HG03575 (cell line): Measurements from ENCODE around the gene SCFD2.
"Not testable (repeated sequence)": the region's sequence is repeated elsewhere in the genome, so short reads cannot be mapped to it uniquely, and the experiment has no call there.

Experiments used
- ATAC-seq: cut with Tn5 transposase; IDR thresholded peaks from one replicate; pipeline ENCODE4 v1.9.1; 2021; ENCODE audit not compliant: unreplicated experiment, insufficient number of reproducible peaks, low FRiP score; ENCODE audit errors: extremely low read depth

SCFD2 gene

DNA sequence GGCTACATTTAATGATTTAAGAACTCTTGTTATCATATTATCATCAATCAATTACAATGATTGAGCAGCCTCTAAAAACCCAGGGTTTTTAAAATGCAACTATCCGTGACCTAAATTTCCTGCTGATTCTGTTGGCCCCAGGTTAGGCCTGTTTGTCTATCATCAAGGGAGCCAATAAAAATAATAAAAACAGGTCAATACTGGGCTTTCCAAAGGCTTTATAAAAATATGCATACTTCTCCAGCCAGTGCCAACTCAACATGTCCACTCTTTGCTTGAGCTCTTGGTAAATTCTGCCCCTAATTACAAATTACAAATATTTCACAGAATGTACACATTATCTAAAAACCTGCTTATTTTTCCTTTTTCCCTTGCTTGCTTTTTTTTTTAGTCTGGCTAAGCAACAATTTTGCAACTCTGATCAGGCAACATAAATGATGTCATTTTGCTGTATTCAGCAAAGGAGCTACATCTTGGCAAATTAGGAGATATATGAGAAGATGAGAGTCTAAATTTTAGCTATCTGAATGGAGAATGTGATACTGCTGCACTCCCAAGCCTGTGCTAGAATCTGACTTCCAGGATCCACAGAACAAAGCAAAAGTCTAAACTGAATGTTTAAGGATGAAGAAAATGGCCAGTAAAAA, 204.0 kb downstream of the SCFD2 start:
- no peak for ATAC-seq

DNA sequence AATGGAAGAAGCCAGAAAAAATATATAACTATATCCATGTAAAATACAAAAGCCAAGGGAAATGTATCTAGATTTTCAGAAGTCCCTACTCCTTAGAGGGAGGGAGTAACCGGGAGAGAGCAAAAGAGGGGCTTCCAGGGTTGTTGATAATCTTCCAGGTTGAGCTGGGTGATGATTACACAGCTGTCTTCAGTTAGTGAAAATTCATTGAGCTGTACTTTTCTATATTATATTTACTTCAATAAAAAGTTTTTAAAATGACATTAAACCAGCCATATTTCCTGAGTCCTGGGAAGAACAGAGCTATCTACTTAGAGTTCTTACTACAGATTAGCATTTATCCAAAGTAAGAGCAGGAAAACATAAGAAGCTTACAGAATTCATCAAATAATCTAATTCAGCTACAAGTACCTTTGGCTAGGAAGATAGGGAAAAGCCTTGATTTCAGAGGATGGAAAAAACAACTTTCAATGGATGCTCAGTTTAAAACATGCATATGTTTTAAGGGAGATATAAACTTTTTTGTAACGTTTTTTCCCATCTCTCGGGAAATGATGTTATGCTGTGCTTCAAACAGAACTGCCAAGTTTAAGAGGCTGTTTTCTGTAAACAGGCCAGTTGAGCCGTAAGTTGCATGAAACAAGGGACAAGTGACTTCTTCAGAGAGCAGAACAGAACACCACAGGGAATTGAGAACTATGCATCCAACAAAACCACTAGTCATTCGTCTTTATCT, 204.6 kb downstream of the SCFD2 start:
- no peak for ATAC-seq

DNA sequence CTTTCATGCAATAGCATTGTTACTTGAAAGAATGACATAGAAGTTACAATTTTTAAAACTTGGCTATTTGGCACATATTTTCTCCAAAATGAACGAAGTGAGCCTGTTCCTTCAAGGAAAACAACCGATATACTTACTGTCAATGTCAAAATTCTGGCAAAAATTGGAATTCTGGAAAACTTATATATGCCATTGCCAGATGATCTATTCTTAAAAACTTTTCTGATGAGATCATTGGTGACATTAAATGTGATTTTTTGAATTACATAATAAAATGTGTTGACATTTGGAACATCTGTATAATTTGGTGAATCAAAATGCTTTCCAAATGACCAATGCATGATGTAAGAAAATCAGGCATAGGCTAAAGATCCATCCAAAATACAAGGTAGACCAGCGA, 209.0 kb downstream of the SCFD2 start:
- ATAC-seq, result no peak

DNA sequence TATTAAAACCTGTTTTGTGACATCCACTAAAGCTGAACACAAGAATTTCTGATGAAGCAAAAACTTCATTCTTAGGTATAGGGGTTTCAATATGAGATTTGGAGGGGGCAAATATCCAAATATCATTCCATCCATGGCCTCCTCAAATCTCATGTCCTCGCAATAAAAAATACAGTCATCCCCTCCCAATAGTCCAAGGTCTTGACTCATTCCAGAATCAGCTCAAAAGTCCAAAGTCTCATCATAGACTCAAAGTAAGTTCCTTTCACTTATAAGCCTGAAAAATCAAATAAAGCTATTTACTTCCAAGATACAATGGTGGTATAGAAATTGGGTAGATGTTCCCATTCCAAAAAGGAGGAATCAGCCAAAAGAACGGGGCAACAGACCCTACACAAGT, 213.4 kb downstream of the SCFD2 start:
- ATAC-seq, result no peak

DNA sequence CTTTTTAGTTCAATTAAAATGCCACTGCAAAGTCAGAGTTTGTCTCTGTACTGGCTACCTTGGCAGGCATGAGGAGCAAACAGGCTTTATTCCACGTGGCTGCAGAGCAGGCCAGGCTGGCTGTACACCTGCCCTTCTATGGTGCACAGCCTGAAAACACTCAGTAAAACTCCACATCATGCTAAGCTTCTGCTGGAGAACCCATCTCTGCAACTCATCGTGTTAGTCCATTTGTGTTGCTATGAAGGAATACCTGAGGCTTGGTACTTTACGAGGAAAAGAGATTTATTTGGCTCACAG, 214.4 kb downstream of the SCFD2 start:
- no peak for ATAC-seq

DNA sequence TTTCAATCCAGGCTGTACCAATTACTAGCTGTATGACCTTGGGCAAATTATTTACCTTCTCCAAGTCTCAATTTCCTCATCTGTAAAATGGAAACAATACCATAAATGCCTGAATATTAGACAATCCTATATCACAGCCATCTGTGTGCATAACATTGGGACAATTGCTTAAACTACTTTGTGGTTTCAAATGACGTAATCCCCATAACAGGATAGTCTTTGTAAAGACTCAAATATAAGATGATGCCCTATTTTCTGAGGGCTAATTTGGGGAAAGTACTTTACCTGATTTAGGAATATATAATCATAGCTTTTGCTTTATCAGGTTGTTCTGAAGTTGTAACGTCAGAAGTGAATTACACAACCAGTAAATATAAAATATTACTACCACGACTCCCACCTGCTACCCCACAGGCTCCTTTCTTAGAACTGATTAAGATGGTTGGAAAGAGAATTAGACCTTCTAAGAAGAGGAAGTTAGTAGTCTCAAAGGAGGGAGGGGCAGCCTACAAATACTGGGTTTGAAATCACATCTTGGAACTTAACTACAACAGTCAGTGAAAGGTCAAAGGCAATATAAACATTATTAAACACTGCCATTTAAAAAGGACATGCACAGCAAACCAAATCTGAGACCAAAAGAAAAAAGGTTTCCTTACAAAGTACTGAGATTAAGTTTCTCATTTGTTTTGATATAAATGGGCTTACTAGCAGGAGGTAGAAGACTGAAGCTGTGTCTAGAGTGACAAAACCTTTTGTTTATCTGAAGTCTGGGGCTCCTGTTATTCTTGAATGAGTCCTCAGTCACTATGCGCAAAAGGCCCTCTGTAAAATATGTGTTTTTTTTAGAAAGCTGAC, 215.0 kb downstream of the SCFD2 start:
- no peak for ATAC-seq

DNA sequence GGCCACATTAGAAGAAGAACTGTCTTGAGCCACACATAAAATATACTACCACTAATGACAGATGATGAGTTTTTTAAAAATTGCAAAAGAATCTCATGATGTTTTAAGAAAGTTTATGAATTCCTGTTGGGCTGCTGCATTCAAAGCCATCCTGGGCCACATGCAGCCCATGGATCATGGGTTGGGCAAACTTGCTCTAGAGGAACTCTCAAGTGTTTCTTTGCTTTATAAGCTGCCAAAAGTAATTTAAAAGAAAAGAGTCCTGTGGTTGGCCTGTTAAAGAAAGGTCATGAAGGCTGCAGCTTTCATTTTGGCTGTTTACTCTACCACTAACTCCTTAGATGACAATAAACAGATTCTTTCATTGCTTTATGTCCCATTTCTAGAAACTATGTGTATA, 218.2 kb downstream of the SCFD2 start:
- ATAC-seq, result no peak

DNA sequence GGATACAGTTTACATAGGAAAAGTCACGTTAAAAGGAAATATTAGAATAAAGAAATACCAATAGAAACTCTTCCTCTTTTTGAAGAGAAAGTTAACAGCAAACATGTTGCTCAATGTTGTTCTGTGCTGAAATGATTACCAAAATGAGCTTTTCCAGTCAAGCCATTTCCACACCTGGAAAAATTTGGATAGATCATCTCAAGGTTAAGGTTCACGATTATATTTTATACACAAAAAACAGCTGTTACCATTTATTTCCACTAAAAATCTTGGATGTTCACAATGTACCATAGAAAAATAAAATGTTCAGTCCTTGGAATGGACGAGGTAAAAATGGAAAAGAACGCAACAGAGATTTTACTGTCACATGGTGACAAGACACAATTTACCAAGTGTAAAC, 218.7 kb downstream of the SCFD2 start:
- no peak for ATAC-seq

DNA sequence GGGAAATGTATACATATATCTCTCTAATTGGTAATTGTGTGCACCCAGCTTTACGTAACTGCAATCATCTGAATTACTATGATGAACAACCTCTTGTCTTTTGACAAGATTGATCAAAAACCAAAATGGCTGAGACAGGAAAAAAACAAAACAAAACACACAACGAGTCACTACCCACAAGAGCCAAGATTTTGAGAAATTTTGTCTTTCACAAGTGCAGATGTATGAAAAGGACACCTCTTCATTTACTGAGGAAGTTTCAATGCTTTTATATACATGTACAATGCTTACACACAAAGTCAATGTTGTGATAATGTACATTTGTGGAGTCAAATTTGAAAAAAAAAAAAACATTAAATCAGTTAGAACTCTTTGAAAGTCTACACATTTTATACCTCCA, 224.6 kb downstream of the SCFD2 start:
- no peak for ATAC-seq

DNA sequence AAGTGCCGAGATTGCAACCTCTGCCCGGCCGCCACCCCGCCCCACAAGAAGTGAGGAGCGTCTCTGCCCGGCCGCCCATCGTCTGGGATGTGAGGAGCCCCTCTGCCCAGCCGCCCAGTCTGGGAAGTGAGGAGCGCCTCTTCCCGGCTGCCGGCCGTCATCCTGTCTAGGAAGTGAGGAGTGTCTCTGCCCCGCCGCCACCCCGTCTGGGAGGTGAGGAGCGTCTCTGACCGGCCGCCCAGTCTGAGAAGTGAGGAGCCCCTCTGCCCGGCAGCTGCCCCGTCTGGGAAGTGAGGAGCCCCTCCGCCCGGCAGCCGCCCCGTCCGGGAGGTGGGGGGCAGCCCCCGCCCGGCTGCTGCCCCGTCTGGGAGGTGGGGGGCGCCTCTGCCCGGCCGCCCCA, 226.6 kb downstream of the SCFD2 start:
- ATAC-seq, result not testable (repeated sequence)

DNA sequence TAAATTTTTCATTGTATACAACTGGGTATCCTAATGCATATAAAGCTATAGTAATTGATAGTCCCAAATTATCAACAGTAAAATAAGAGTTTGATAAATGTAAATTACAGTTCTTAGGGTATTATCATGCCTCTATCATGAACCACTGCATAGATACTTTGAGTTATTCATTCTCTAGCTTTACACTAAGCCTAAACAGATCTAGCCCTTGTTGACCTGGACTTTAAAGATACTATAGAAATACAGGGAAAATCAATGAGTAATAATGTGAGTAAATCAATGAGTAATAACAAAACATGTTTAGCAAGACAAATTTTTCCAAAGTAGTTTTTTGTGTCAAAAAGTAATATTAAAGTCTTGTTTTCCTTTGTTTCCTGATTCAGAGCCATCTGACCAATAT, 228.4 kb downstream of the SCFD2 start:
- no peak for ATAC-seq

DNA sequence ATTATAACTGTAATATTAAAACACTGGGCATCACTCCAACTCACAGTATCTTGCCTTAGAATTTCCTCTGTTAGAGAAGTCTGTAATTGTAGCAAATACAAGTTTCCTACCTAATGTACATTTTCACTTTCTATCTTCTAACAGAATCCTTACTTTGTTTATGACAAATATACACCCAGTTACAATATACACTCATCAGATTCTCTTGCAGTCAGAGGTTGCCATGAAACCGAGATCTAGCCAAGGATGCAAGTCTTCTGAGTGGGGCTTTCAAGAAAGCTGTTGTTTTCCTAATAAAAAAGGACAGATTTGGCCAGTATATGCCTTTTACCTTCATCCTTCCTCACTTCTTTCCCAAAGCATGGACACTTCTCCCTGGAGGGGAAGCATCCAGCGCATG, 228.9 kb downstream of the SCFD2 start:
- ATAC-seq, result no peak

DNA sequence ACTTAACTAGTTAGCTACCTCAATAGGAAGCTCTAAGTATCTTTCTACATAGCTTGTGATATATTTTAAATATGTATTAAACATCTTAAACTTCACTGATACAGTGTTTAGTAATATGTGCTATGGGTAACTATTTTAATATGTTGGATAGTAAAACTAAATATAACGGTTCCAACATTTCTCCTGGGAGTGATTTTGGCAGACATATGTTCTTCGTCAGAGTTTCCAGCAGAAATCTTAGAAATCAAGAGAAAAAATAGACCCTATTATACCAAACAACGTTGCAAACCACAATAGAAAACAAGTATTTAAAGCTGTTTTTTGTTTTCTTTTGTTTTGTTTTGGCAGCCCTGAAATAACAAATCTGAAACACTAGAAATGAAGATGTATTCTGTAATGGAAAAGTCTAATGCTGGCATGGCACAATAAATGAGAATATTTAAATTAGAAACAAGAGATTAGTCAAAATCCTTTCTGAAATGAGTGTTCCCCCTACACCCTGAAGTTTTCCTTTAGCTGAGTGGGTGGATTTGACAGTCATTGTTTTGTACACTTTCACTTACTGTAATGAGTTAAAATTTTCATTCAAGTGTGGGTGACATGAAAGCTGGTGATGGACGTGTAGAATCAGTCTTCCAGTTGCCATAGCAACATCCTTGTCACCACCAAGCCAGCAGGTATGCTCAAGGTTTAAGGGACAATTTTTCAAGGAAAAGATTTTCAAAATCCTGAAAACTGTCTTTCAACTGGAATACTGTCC, 233.5 kb downstream of the SCFD2 start:
- no peak for ATAC-seq

DNA sequence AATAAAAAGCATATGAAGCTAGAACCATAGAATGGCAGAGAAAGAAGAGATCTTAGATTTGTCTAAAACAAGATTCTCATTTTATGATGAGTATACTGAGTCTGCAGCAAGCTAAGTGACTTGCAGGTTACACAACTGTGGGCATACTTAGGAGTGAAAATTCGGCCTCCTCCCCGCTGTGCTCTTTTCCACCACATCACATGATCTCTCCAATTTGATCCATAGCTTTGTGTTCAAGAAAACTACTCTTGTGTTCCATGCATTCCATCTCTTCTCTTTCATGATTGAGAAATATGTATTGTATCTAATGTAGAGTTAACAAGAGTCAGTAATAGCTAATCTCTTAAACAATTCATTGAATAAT, 234.3 kb downstream of the SCFD2 start:
- ATAC-seq, result no peak

DNA sequence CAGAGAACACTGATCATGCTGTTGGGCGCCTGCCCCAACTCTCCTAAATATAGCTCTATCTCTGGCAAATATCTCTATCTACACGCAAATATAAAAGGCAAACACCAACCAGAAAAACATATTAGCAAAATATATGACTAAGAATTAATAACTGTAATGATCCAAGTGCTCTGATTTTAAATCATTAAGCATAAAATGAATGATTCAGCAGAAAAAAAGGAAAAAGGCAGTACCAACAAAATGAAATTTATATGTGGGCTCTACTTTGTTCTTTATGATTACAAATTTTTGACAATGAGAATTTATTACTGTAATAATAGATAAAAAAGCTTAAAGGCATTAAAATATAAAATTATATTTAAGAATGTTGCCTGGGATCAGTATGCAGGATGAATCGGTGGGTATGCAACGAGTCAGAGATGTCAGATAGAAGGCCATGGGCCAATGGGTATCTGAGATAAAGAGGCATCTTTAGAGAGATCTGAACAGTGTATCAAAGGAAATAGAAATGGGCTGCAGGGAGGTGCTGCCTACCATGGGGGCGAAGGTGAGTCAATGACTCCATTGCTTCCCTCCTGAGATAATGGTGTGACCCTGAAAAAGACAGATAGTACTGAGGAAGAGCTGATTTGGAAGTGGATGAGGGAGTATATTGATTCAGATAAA, 234.8 kb downstream of the SCFD2 start:
- no peak for ATAC-seq

DNA sequence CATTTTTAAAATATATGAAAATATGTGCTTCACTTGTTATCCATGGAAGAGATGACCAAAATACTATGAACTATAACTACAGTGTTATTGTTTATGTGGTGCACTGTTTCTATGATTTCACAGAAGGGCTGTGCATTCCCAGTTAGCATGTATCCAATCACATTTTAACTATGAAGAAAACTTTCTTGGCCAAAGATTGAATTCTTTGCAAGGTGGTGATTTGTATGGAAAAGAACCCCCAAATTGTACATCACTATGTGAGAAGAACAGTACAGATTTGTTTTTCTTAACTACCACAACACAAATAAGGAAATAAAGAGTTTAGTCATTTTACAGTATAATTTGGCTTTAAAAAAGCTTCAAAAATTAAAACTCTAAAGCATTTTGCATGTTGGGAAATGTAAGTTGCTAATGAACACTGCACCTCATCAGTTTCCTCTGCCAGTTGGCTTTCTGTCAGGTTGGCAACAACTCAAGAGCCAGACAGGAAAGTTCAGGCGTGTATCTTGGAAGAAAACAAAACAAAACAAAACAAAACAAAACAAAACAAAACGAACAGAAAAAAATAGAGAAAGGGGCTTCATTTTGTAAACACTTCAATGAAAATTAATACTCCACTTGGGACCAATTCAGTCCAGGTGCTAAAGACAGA, 237.0 kb downstream of the SCFD2 start:
- no peak for ATAC-seq

DNA sequence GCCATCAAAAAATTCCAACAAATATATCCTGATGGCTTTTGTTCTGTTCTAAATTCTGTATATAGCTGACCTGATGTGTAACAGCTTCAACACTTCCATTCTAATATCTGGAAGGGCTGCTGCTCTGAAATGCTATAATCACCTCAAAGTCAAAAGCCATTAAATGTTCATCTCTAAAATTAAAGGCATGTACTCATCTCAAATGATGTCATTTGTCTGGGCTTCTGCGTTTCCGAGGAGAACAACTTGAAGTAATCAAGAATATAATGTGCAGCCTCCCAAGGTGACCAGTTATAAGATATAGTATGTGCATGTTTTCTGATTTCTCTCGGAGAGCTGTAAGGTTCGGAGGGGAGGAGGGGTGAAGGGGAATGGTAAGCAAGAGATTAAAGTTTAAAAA, 237.6 kb downstream of the SCFD2 start:
- ATAC-seq, result no peak

DNA sequence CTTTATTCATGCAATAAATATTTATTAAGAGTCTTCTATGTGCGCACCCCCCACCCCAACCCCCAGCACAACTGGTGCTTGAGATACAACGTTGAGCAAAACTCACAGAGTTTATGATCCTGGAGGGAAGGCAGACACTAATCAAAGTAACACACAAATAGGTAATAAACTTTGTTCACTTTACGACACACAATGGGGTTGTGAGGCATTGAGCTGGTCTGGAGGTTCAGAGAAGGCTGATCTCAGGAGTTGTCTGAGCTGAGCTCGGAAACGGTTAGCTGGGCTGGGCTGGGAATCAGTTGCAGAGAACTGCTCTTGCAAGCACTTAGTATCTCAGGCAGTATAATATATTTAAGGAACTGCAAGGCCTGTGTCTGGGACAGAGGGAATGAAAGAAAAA, 238.5 kb downstream of the SCFD2 start:
- no peak for ATAC-seq

DNA sequence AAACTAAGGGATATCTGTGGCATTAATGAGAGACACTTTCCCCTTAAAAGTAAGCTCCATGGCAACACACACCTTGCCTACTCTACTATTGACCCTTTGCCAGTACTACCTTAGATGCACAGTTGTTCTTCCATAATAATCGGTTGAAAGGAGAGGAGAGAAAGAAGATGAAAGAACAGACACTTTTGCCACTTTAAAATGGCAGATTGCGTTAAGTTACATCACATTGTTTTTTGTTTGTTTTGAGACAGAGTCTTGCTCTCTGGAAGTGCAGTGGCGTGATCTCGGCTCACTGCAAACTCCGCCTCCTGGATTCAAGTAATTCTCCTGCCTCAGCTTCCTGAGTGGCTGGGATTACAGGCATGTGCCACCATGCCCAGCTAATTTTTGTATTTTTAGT, 239.8 kb downstream of the SCFD2 start:
- no peak for ATAC-seq
